ENCODE results near the gene PRELID3B. TPM values are rescaled to one million over a fixed set of nuclear protein-coding genes. Genes with fewer than 3 reads are reported as not detected.
"Not testable (repeated sequence)": the region's sequence is repeated elsewhere in the genome, so short reads cannot be mapped to it uniquely, and the experiment has no call there.

PRELID3B gene
- total and polyA plus RNA-seq, 10 of the 15 experiments (the other 5 are each of a cell fraction or from before 2014, with no cell fraction given), result 72.5 to 151 (median 124) TPM

DNA sequence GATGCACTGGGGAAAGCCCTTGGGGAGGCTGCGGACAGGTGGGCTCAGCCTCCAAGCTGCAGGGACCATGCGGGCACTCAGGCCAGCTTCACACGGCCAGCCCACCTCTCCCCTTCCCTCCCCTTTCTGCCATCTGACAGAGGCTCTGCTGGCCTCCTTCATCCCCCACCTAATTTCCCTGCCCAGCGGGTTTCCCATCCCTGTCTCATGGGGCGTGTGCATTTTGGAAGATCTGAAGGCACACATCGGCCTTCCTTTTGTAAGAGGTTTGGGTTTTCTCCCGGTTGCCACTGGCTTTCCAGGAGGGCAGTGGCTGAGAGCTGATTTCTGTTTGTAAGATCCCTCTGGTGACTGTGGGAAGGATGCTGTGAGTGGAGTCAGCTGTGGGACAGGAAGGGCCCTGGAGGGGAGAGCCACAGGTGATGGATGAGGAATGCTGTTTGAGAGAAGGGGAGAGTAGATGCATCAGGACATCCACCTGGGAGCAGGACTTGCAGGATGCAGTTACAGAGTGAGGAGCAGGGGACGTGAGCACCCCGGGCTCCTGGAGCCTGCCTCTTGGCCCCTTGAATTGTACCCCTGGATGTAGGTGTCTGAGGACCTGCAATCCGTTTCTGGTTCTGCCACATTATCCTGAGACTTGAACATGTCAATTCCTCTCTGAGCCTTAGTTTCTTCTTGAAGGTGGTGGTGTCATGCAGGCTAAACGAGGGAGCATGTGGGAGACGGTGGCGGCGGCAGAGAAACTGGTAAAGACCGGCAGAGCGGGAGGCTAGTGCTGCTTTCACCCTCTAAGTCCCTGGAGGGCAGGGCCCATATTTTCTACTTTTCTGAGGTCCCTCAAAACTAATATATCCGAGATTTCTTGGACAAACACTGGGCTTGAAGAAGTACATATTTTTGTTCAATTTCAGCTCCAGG is 29.3 kb downstream of the PRELID3B start:
- ChIA-PET SMC1A (ENCODE audit: uncharacterized antibody, unreplicated experiment) (no interaction called here), CTCF (no interaction called here), POLR2A (no interaction called here), RAD21 (ENCODE audit: unreplicated experiment) (no interaction called here)
- Histone ChIP-seq H3K9ac (ENCODE audit: control insufficient read depth, insufficient read depth, low read length) (no peak overlapping the region), H3K27ac (ENCODE audit: control insufficient read depth, insufficient read depth) (no peak overlapping the region), H3K4me3 (no peak overlapping the region), H3K79me2 (ENCODE audit: control insufficient read depth, insufficient read depth, low read length) (no peaks in the 10 kb centered on the region), H3K4me2 (ENCODE audit: control insufficient read depth, insufficient read depth) (no peak overlapping the region), H3K27me3 (replicated peaks in 1 of 2; ENCODE audit: control insufficient read depth in 2 of 2, insufficient read depth in 2 of 2, low read length in 1 of 2) (no peaks in the 10 kb centered on the region), H3K9me3 (replicated peaks; ENCODE audit: control insufficient read depth, insufficient read depth, low read length) (no peaks in the 10 kb centered on the region), H3K36me3 (ENCODE audit: control insufficient read depth in 2 of 2, insufficient read depth in 2 of 2, low read length in 1 of 2) (peaks cover 0 to 1% of the 10 kb centered on the region in 2 experiments; a peak in 1 of 4 replicates), H3K4me1 (ENCODE audit: control insufficient read depth, insufficient read depth, low read length) (peaks cover 20% of the 10 kb centered on the region), H4K20me1 (ENCODE audit: control insufficient read depth, insufficient read depth) (no peaks in the 10 kb centered on the region), H2AFZ (ENCODE audit: control insufficient read depth, low read depth, low read length) (no peak overlapping the region)
- intact Hi-C loops (cut with micrococcal nuclease; ENCODE audit: unreplicated experiment) (no loop called here), in situ Hi-C loops (cut with MboI) (no loop called here)
- WGBS (ENCODE audit: insufficient coverage, insufficient replicate concordance, low lambda C conversion rate, missing lambda C conversion rate), result 81% methylated on average over 17 of the region's 17 CpGs
- no peak for TF ChIP-seq ZNF384 (IDR thresholded peaks at IDR 0.05; ENCODE audit: borderline replicate concordance, low read depth, low read length)
- TF ChIP-seq, protein P1, sequence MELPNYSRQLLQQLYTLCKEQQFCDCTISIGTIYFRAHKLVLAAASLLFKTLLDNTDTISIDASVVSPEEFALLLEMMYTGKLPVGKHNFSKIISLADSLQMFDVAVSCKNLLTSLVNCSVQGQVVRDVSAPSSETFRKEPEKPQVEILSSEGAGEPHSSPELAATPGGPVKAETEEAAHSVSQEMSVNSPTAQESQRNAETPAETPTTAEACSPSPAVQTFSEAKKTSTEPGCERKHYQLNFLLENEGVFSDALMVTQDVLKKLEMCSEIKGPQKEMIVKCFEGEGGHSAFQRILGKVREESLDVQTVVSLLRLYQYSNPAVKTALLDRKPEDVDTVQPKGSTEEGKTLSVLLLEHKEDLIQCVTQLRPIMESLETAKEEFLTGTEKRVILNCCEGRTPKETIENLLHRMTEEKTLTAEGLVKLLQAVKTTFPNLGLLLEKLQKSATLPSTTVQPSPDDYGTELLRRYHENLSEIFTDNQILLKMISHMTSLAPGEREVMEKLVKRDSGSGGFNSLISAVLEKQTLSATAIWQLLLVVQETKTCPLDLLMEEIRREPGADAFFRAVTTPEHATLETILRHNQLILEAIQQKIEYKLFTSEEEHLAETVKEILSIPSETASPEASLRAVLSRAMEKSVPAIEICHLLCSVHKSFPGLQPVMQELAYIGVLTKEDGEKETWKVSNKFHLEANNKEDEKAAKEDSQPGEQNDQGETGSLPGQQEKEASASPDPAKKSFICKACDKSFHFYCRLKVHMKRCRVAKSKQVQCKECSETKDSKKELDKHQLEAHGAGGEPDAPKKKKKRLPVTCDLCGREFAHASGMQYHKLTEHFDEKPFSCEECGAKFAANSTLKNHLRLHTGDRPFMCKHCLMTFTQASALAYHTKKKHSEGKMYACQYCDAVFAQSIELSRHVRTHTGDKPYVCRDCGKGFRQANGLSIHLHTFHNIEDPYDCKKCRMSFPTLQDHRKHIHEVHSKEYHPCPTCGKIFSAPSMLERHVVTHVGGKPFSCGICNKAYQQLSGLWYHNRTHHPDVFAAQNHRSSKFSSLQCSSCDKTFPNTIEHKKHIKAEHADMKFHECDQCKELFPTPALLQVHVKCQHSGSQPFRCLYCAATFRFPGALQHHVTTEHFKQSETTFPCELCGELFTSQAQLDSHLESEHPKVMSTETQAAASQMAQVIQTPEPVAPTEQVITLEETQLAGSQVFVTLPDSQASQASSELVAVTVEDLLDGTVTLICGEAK (IDR thresholded peaks at IDR 0.05; ENCODE audit: borderline replicate concordance), result no peak
- TF ChIP-seq RELA (IDR thresholded peaks at IDR 0.05; ENCODE audit: borderline replicate concordance, partially characterized antibody), result no peak
- TF ChIP-seq NFXL1 (IDR thresholded peaks at IDR 0.05; ENCODE audit: borderline replicate concordance), result no peak
- no peak for TF ChIP-seq RUNX3 (IDR thresholded peaks at IDR 0.05; ENCODE audit: low read length)
- TF ChIP-seq, protein P2, sequence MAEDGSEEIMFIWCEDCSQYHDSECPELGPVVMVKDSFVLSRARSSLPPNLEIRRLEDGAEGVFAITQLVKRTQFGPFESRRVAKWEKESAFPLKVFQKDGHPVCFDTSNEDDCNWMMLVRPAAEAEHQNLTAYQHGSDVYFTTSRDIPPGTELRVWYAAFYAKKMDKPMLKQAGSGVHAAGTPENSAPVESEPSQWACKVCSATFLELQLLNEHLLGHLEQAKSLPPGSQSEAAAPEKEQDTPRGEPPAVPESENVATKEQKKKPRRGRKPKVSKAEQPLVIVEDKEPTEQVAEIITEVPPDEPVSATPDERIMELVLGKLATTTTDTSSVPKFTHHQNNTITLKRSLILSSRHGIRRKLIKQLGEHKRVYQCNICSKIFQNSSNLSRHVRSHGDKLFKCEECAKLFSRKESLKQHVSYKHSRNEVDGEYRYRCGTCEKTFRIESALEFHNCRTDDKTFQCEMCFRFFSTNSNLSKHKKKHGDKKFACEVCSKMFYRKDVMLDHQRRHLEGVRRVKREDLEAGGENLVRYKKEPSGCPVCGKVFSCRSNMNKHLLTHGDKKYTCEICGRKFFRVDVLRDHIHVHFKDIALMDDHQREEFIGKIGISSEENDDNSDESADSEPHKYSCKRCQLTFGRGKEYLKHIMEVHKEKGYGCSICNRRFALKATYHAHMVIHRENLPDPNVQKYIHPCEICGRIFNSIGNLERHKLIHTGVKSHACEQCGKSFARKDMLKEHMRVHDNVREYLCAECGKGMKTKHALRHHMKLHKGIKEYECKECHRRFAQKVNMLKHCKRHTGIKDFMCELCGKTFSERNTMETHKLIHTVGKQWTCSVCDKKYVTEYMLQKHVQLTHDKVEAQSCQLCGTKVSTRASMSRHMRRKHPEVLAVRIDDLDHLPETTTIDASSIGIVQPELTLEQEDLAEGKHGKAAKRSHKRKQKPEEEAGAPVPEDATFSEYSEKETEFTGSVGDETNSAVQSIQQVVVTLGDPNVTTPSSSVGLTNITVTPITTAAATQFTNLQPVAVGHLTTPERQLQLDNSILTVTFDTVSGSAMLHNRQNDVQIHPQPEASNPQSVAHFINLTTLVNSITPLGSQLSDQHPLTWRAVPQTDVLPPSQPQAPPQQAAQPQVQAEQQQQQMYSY (CRISPR knock-in tag; IDR thresholded peaks at IDR 0.05), result no peak
- no peak for DNase-seq (ENCODE audit: low read depth, low spot score)
- FAIRE-seq, result no peak
- no TSS peak for BruUV-seq (replicated peaks)
- ATAC-seq, result no peak

DNA sequence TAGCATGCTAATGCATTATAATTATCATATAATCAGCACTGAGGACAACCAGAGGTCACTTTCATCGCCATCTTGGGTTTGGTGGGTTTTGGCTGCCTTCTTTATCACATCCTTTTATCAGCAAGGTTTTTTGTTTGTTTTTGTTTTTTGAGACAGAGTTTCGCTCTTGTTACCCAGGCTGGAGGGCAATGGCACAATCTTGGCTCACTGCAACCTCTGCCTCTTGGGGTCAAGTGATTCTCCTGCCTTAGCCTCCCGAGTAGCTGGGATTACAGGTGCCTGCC is 30.8 kb downstream of the PRELID3B start:
- SMC1A ChIA-PET (ENCODE audit: uncharacterized antibody, unreplicated experiment), result interaction anchor here (1.0 kb wide), 1 partner anchor 14 kb away, joined by 3 read pairs; no protein-coding TSS in a partner anchor
- peaks cover 21% of the 10 kb centered on the region for H3K4me1 ChIP-seq (ENCODE audit: control insufficient read depth, insufficient read depth, low read length)
- FAIRE-seq; H3K4me2 ChIP-seq (ENCODE audit: control insufficient read depth, insufficient read depth); intact Hi-C loops (cut with micrococcal nuclease; ENCODE audit: unreplicated experiment); H2AFZ ChIP-seq (ENCODE audit: control insufficient read depth, low read depth, low read length); RAD21 ChIA-PET (ENCODE audit: unreplicated experiment); H3K4me3 ChIP-seq; POLR2A ChIA-PET; ATAC-seq; CTCF ChIA-PET; H3K9ac ChIP-seq (ENCODE audit: control insufficient read depth, insufficient read depth, low read length); BruUV-seq (replicated peaks); H4K20me1 ChIP-seq (ENCODE audit: control insufficient read depth, insufficient read depth); H3K27me3 ChIP-seq (replicated peaks in 1 of 2; ENCODE audit: control insufficient read depth in 2 of 2, insufficient read depth in 2 of 2, low read length in 1 of 2); in situ Hi-C loops (cut with MboI); H3K9me3 ChIP-seq (replicated peaks; ENCODE audit: control insufficient read depth, insufficient read depth, low read length); H3K27ac ChIP-seq (ENCODE audit: control insufficient read depth, insufficient read depth); H3K36me3 ChIP-seq (ENCODE audit: control insufficient read depth in 2 of 2, insufficient read depth in 2 of 2, low read length in 1 of 2); H3K79me2 ChIP-seq (ENCODE audit: control insufficient read depth, insufficient read depth, low read length); DNase-seq (ENCODE audit: low read depth, low spot score): not testable (repeated sequence)
- 91% methylated on average over 3 of the region's 3 CpGs for WGBS (ENCODE audit: insufficient coverage, insufficient replicate concordance, low lambda C conversion rate, missing lambda C conversion rate)
